22Rv1 (cell line): ENCODE measurements around the gene RRAD.

ENCODE experiments used
- ZFX ChIP-seq: fragments of 450-650 bp; IDR thresholded peaks from 2 replicates; pipeline ENCODE4 v1.6.1; 2017; ENCODE audit warnings: antibody characterized with exemption, borderline replicate concordance
- TF ChIP-seq, protein P1 (sequence below): fragments of 450-650 bp; IDR thresholded peaks from 2 replicates; pipeline ENCODE4 v1.5.1; 2017; ENCODE audit warnings: mild to moderate bottlenecking

- TF ChIP-seq, protein P1, sequence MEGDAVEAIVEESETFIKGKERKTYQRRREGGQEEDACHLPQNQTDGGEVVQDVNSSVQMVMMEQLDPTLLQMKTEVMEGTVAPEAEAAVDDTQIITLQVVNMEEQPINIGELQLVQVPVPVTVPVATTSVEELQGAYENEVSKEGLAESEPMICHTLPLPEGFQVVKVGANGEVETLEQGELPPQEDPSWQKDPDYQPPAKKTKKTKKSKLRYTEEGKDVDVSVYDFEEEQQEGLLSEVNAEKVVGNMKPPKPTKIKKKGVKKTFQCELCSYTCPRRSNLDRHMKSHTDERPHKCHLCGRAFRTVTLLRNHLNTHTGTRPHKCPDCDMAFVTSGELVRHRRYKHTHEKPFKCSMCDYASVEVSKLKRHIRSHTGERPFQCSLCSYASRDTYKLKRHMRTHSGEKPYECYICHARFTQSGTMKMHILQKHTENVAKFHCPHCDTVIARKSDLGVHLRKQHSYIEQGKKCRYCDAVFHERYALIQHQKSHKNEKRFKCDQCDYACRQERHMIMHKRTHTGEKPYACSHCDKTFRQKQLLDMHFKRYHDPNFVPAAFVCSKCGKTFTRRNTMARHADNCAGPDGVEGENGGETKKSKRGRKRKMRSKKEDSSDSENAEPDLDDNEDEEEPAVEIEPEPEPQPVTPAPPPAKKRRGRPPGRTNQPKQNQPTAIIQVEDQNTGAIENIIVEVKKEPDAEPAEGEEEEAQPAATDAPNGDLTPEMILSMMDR: no peak
- TF ChIP-seq ZFX: no peak
These were observed 11.7 kb upstream of the RRAD start for GRCh38 chr16:66936889-66937554.
